BLaER1 treated with 17β-estradiol and CSF1 and Interleukin-3, amounts not matched to agents 10 nM and 100 nM (cell line): ENCODE data around the gene RPAP2.
"Not testable (repeated sequence)": the region's sequence is repeated elsewhere in the genome, so short reads cannot be mapped to it uniquely, and the experiment has no call there.

Source experiments
- H3K27ac ChIP-seq, 11 experiments: shearing (Covaris generic); formaldehyde crosslinking; 2 replicates each; pipeline ENCODE4 v1.8.1; 2022
- H3K27me3 ChIP-seq, 11 experiments: shearing (Covaris generic); formaldehyde crosslinking; 2 replicates each; pipeline ENCODE4 v1.8.1; 2022
- H3K36me3 ChIP-seq, 11 experiments: shearing (Covaris generic); formaldehyde crosslinking; 2 replicates each; pipeline ENCODE4 v1.8.1; 2022
- H3K4me1 ChIP-seq, 10 experiments: shearing (Covaris generic); formaldehyde crosslinking; 2 replicates each; pipeline ENCODE4 v1.8.1; 2022
- H3K4me2 ChIP-seq, 11 experiments: shearing (Covaris generic); formaldehyde crosslinking; 2 replicates each; pipeline ENCODE4 v1.8.1; 2022
- H3K4me3 ChIP-seq, 10 experiments: shearing (Covaris generic); formaldehyde crosslinking; 2 replicates each; pipeline ENCODE4 v1.8.1; 2022
- H3K9ac ChIP-seq, 11 experiments: shearing (Covaris generic); formaldehyde crosslinking; 2 replicates each; pipeline ENCODE4 v1.8.1; 2022
- H3K9me3 ChIP-seq, 11 experiments: shearing (Covaris generic); formaldehyde crosslinking; replicated peaks in 1 of 11; 2 replicates each; pipeline ENCODE4 v1.8.1; 2022
- H4K20me1 ChIP-seq, 11 experiments: shearing (Covaris generic); formaldehyde crosslinking; 2 replicates each; pipeline ENCODE4 v1.8.1; 2022
- Cebpa-rat ChIP-seq, 11 experiments: shearing (Covaris generic); IDR thresholded peaks; 2 replicates each; pipeline ENCODE4 v1.8.1; 2022

The RPAP2 gene

DNA sequence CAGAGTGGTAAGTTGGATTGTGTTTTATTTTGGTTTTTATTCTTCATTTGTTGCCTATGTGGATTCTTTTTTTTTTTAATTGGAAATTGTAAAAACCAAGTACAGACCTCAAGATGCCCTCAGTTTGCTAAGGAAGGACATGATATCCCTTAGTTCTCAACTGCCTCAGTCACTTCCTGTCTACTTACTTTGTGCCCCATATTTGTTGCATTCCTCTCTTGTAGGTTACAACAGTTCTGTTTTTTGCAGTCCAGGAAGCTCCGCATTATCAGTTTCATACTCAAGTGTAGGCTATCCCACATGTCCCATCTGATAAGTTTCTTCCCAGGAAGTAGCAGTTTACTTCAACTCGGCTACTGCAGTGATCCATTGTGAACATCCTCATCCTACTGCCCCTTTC lies 82.0 kb downstream of the RPAP2 start:
- H3K4me3 ChIP-seq, result no peak overlapping the region
- peaks cover 0 to 9% (median 8%) of the 10 kb centered on the region in 10 experiments; a peak in 13 of 20 replicates for H3K4me1 ChIP-seq
- no peak overlapping the region for H3K9ac ChIP-seq
- peaks cover 2 to 17% (median 10%) of the 10 kb centered on the region in 11 experiments; a peak in 18 of 22 replicates for H3K9me3 ChIP-seq
- no peaks in the 10 kb centered on the region for H4K20me1 ChIP-seq
- H3K4me2 ChIP-seq, result no peak overlapping the region
- peaks cover 14 to 38% (median 24%) of the 10 kb centered on the region in 11 experiments for H3K36me3 ChIP-seq
- H3K27me3 ChIP-seq, result no peaks in the 10 kb centered on the region
- no peak overlapping the region for H3K27ac ChIP-seq
- TF ChIP-seq Cebpa-rat (IDR thresholded peaks at IDR 0.05), result no peak

DNA sequence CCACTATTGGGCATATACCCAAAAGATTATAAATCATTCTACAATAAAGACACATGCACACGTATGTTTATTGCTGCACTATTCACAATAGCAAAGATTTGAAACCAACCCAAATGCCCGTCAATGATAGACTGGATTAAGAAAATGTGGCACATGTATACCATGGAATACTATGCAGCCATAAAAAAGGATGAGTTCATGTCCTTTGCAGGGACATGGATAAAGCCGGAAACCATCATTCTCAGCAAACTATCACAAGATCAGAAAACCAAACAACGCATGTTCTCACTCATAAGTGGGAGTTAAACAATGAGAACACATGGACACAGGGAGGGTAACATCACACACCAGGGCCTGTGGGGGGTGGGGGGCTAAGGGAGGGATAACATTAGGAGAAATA lies 95.1 kb downstream of the RPAP2 start:
- H3K9me3 ChIP-seq, result peaks cover 25 to 56% (median 38%) of the 10 kb centered on the region in 11 experiments
- H3K36me3 ChIP-seq, result peaks cover 5 to 11% (median 7%) of the 10 kb centered on the region in 11 experiments; a peak in 21 of 22 replicates
- H4K20me1 ChIP-seq, H3K4me2 ChIP-seq, H3K9ac ChIP-seq, H3K27ac ChIP-seq, H3K4me3 ChIP-seq, H3K4me1 ChIP-seq, H3K27me3 ChIP-seq: not testable (repeated sequence)

DNA sequence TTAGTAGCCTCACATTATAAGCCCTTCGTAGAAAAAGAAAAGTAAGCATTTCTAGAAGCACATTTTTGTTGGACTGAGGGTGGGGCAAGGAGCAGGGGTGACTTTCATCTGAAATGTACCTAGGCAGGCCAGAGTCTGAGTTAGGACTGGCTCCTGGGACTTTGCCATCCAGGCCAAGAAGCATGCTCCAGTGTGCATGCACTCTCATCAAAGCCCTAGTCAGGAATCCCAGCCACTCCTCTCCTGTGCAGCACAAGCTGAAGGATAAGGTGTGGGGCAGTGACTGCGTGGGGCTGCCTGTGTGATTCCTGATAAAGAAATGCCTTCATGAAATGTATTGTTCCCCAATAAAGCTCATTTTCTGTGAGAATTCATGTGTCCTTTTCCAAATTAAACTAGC lies 99.7 kb downstream of the RPAP2 start:
- H3K36me3 ChIP-seq, result peaks cover 0 to 3% (median 0%) of the 10 kb centered on the region in 11 experiments; a peak in 2 of 22 replicates
- H3K27me3 ChIP-seq, result no peaks in the 10 kb centered on the region
- H3K4me3 ChIP-seq, result no peak overlapping the region
- peak overlapping the region in 7 of 11 experiments; percentile 10 to 44 (median 31); a peak in 9 of 22 replicates for H3K4me2 ChIP-seq
- no peak overlapping the region for H3K9ac ChIP-seq
- peaks cover 0 to 11% (median 9%) of the 10 kb centered on the region in 10 experiments; a peak in 15 of 20 replicates for H3K4me1 ChIP-seq
- no peaks in the 10 kb centered on the region for H4K20me1 ChIP-seq
- 0 out of 22 replicates have a peak overlapping the region, but pooled peaks of 1 of the 11 experiments have one; percentile 7 for H3K27ac ChIP-seq
- TF ChIP-seq Cebpa-rat (IDR thresholded peaks at IDR 0.05), result no peak
- H3K9me3 ChIP-seq, result peaks cover 14 to 48% (median 26%) of the 10 kb centered on the region in 11 experiments

- 0 out of 22 replicates have a peak overlapping the region, but pooled peaks of 1 of the 11 experiments have one; percentile 7 for H3K27ac ChIP-seq
- peaks cover 14 to 48% (median 26%) of the 10 kb centered on the region in 11 experiments for H3K9me3 ChIP-seq
- no peaks in the 10 kb centered on the region for H4K20me1 ChIP-seq
- no peak overlapping the region for H3K4me3 ChIP-seq
- TF ChIP-seq Cebpa-rat (IDR thresholded peaks at IDR 0.05), result no peak
- peaks cover 0 to 11% (median 9%) of the 10 kb centered on the region in 10 experiments; a peak in 15 of 20 replicates for H3K4me1 ChIP-seq
- H3K36me3 ChIP-seq, result peaks cover 0 to 3% (median 0%) of the 10 kb centered on the region in 11 experiments; a peak in 2 of 22 replicates
- no peak overlapping the region for H3K9ac ChIP-seq
- peak overlapping the region in 8 of 11 experiments; percentile 10 to 44 (median 30); a peak in 11 of 22 replicates for H3K4me2 ChIP-seq
- H3K27me3 ChIP-seq, result no peaks in the 10 kb centered on the region
These were observed 100.2 kb downstream of the RPAP2 start for GRCh38 chr1:92399076-92399475.

- H3K9me3 ChIP-seq, result peaks cover 14 to 44% (median 26%) of the 10 kb centered on the region in 11 experiments
- H3K36me3 ChIP-seq, result peaks cover 0 to 3% (median 0%) of the 10 kb centered on the region in 11 experiments; a peak in 2 of 22 replicates
- no peak overlapping the region for H3K4me3 ChIP-seq
- H3K9ac ChIP-seq, result no peak overlapping the region
- H3K4me2 ChIP-seq, result no peak overlapping the region
- TF ChIP-seq Cebpa-rat (IDR thresholded peaks at IDR 0.05), result peak in 1 of 11 experiments; percentile 45; a peak in 1 of 22 replicates
- H3K4me1 ChIP-seq, result no peaks in the 10 kb centered on the region
- H4K20me1 ChIP-seq, result no peaks in the 10 kb centered on the region
- no peaks in the 10 kb centered on the region for H3K27me3 ChIP-seq
- no peak overlapping the region for H3K27ac ChIP-seq
These were observed 105.8 kb downstream of the RPAP2 start for GRCh38 chr1:92404661-92405060.

DNA sequence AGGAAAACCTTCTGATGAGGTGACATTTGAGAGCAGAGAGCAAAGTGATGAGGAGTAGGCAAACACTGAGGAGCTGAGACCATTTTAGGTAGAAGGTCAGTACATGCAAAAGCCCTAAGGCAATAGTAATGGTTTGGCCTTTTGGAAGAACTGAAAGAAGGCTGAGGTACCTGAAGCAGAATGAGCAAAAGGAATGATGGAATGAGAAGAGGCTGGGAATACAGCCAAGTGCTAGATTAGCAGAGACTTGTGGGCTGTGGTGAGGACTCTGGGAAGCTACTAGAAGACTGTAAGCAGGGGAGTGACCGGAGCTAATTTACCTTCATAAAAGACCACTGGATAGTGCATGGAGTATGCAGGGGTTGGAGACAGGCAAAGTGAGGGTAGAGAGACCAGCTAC lies 110.0 kb downstream of the RPAP2 start:
- H3K27ac ChIP-seq, result no peak overlapping the region
- no peak overlapping the region for H3K4me3 ChIP-seq
- H3K27me3 ChIP-seq, result no peaks in the 10 kb centered on the region
- no peak for TF ChIP-seq Cebpa-rat (IDR thresholded peaks at IDR 0.05)
- H3K4me2 ChIP-seq, result no peak overlapping the region
- no peaks in the 10 kb centered on the region for H4K20me1 ChIP-seq
- peaks cover 0 to 3% (median 2%) of the 10 kb centered on the region in 11 experiments; a peak in 15 of 22 replicates for H3K9me3 ChIP-seq
- H3K9ac ChIP-seq, result no peak overlapping the region
- H3K4me1 ChIP-seq, result 0 out of 20 replicates have a peak, but pooled peaks cover 0 to 6% (median 0%) of the 10 kb centered on the region in 10 experiments
- H3K36me3 ChIP-seq, result no peaks in the 10 kb centered on the region

GRCh38 chr1:92409946-92410549 lies 111.2 kb downstream of the RPAP2 start:
- H3K4me1 ChIP-seq, result 0 out of 20 replicates have a peak, but pooled peaks cover 0 to 6% (median 0%) of the 10 kb centered on the region in 10 experiments
- H3K4me2 ChIP-seq, result no peak overlapping the region
- no peaks in the 10 kb centered on the region for H3K27me3 ChIP-seq
- H3K27ac ChIP-seq, result no peak overlapping the region
- no peaks in the 10 kb centered on the region for H3K9me3 ChIP-seq
- no peaks in the 10 kb centered on the region for H4K20me1 ChIP-seq
- H3K36me3 ChIP-seq, result no peaks in the 10 kb centered on the region
- no peak overlapping the region for H3K9ac ChIP-seq
- TF ChIP-seq Cebpa-rat (IDR thresholded peaks at IDR 0.05), result no peak
- H3K4me3 ChIP-seq, result no peak overlapping the region

DNA sequence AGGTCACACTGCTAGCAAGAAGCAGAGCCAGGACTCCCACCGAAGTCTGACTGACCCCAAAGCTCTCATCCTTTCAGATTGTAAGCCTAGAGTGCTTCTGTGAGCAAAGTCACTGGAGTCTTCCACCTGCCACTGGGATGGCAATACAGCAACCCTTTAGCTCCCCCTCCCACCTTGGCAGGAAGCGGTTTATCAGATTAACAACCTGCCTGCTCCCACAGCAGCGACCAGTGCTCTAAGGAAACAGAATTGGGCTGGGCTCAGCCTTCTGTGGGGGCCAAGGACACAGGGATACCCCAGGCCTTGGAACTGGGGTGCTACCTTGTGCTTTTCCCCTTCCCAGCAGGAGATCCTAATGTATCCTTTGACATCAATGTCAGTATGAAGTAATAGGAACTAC lies 111.8 kb downstream of the RPAP2 start:
- Histone ChIP-seq H3K9ac (no peak overlapping the region), H3K9me3 (no peaks in the 10 kb centered on the region), H3K4me3 (no peak overlapping the region), H3K4me2 (no peak overlapping the region), H3K27me3 (no peaks in the 10 kb centered on the region), H4K20me1 (no peaks in the 10 kb centered on the region), H3K36me3 (no peaks in the 10 kb centered on the region), H3K4me1 (0 out of 20 replicates have a peak, but pooled peaks cover 0 to 6% (median 0%) of the 10 kb centered on the region in 10 experiments), H3K27ac (no peak overlapping the region)
- TF ChIP-seq Cebpa-rat (IDR thresholded peaks at IDR 0.05), result no peak

- no peak for TF ChIP-seq Cebpa-rat (IDR thresholded peaks at IDR 0.05)
- no peaks in the 10 kb centered on the region for H3K9me3 ChIP-seq
- H3K27ac ChIP-seq, result no peak overlapping the region
- no peaks in the 10 kb centered on the region for H3K36me3 ChIP-seq
- H3K4me2 ChIP-seq, result no peak overlapping the region
- no peak overlapping the region for H3K9ac ChIP-seq
- no peaks in the 10 kb centered on the region for H4K20me1 ChIP-seq
- H3K27me3 ChIP-seq, result no peaks in the 10 kb centered on the region
- H3K4me3 ChIP-seq, result no peak overlapping the region
- H3K4me1 ChIP-seq, result 0 out of 20 replicates have a peak, but pooled peaks cover 0 to 6% (median 0%) of the 10 kb centered on the region in 10 experiments
These were observed 112.7 kb downstream of the RPAP2 start for GRCh38 chr1:92411511-92411910.
